ENCODE data around the gene ADD2. TPM values are rescaled to one million over a fixed set of nuclear protein-coding genes. Genes with fewer than 3 reads are reported as not detected.

The ADD2 gene
- total RNA-seq, 1 experiment from 2014 or later, result 124 TPM

GRCh38 chr2:70808983-70809958 lies 41.3 kb upstream of the ADD2 start:
- Histone ChIP-seq H2BK5ac (ENCODE audit: insufficient read length, low read length) (no peak overlapping the region), H2BK15ac (ENCODE audit: low read depth, low read length) (no peak overlapping the region), H4K91ac (ENCODE audit: insufficient read length, low read depth, low read length) (no peak overlapping the region), H3K18ac (ENCODE audit: insufficient read length, low read depth, low read length) (no peak overlapping the region), H3T11ph (ENCODE audit: low read length) (no peak overlapping the region), H3K9me3 (ENCODE audit: control insufficient read depth, low read depth, low read length) (no peaks in the 10 kb centered on the region), H3K23ac (ENCODE audit: insufficient read length, low read depth, low read length) (no peak overlapping the region), H3K56ac (ENCODE audit: insufficient read length, low read depth, low read length) (no peak overlapping the region), H2BK12ac (ENCODE audit: insufficient read length, low read depth, low read length) (no peak overlapping the region), H2AFZ (ENCODE audit: low read length) (no peak overlapping the region), H2BK20ac (ENCODE audit: low read depth, low read length, poor library complexity, severe bottlenecking) (no peak overlapping the region), H3K79me2 (ENCODE audit: insufficient read depth, low read length) (no peaks in the 10 kb centered on the region), H3K79me1 (ENCODE audit: insufficient read depth, low read depth, low read length, poor library complexity, severe bottlenecking) (no peaks in the 10 kb centered on the region), H4K5ac (ENCODE audit: insufficient read length, low read depth, low read length) (no peak overlapping the region), H3K14ac (ENCODE audit: insufficient read depth, low read length) (no peak overlapping the region), H3K27me3 (ENCODE audit: insufficient read depth, low read length) (no peaks in the 10 kb centered on the region), H3K27ac (ENCODE audit: insufficient read length, low read depth, low read length) (no peak overlapping the region), H2AK5ac (ENCODE audit: insufficient read length, low read length) (no peak overlapping the region), H3K23me2 (ENCODE audit: insufficient read length, low read depth, low read length, poor library complexity, severe bottlenecking) (no peaks in the 10 kb centered on the region), H3K9ac (ENCODE audit: extremely low read depth, insufficient read length, low read length) (no peak overlapping the region), H4K20me1 (ENCODE audit: control insufficient read depth, insufficient read depth, insufficient read length) (no peaks in the 10 kb centered on the region), H4K8ac (replicated peaks; ENCODE audit: insufficient read length, low read depth, low read length) (no peak overlapping the region), H3K4me1 (ENCODE audit: insufficient read depth, low read length) (no peaks in the 10 kb centered on the region), H2BK120ac (ENCODE audit: low read depth, low read length, poor library complexity, severe bottlenecking) (no peak overlapping the region), H3K4me2 (ENCODE audit: insufficient read depth, insufficient read length, low read length) (no peak overlapping the region), H3K4ac (ENCODE audit: low read depth, low read length) (no peak overlapping the region)
- peaks cover 0 to 3% of the 10 kb centered on the region in 2 experiments; a peak in 3 of 5 replicates for H3K9me3 Mint-ChIP-seq
- H3K4me1 Mint-ChIP-seq, result no peaks in the 10 kb centered on the region
- no CpG with 5 or more reads among the region's 12 CpGs for WGBS (ENCODE audit: extremely low coverage, insufficient read length, low lambda C conversion rate)
- no peak overlapping the region for H3K4me3 Mint-ChIP-seq
- H3K27me3 Mint-ChIP-seq (ENCODE audit: low read depth), result peaks cover 45% of the 10 kb centered on the region
- H3K36me3 Mint-ChIP-seq (ENCODE audit: insufficient read depth in 1 of 3, low read depth in 3 of 3), result no peaks in the 10 kb centered on the region
- TF ChIP-seq, protein P1, sequence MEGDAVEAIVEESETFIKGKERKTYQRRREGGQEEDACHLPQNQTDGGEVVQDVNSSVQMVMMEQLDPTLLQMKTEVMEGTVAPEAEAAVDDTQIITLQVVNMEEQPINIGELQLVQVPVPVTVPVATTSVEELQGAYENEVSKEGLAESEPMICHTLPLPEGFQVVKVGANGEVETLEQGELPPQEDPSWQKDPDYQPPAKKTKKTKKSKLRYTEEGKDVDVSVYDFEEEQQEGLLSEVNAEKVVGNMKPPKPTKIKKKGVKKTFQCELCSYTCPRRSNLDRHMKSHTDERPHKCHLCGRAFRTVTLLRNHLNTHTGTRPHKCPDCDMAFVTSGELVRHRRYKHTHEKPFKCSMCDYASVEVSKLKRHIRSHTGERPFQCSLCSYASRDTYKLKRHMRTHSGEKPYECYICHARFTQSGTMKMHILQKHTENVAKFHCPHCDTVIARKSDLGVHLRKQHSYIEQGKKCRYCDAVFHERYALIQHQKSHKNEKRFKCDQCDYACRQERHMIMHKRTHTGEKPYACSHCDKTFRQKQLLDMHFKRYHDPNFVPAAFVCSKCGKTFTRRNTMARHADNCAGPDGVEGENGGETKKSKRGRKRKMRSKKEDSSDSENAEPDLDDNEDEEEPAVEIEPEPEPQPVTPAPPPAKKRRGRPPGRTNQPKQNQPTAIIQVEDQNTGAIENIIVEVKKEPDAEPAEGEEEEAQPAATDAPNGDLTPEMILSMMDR (conservative IDR thresholded peaks at IDR 0.05), result no peak
- H3K27ac Mint-ChIP-seq, result no peak overlapping the region
- DNase-seq, result no peak

Measured in H9 (cell line).